ENCODE results near the gene APOL6.
A peak's percentile ranks its signal among the peaks of the same experiment; 100 is the strongest.
"Not testable (repeated sequence)": the region's sequence is repeated elsewhere in the genome, so short reads cannot be mapped to it uniquely, and the experiment has no call there.

APOL6 gene

GRCh38 chr22:35677460-35678187, 29.4 kb downstream of the APOL6 start:
- Histone ChIP-seq H3K4me3 (replicated peaks; ENCODE audit: low read depth, low read length) (no peak overlapping the region), H3K27me3 (replicated peaks; ENCODE audit: control insufficient read depth, insufficient read depth, low read length) (no peaks in the 10 kb centered on the region; the same call in 1 of the 2 replicates), H3K36me3 (ENCODE audit: control insufficient read depth, insufficient read depth, low read length) (no peaks in the 10 kb centered on the region)
- TF ChIP-seq CTCF (IDR thresholded peaks at IDR 0.05; ENCODE audit: insufficient read depth, low read length, poor library complexity, severe bottlenecking): no peak
- DNase-seq (ENCODE audit: extremely low read depth, insufficient read length): no peak

GRCh38 chr22:35678836-35679235, 30.6 kb downstream of the APOL6 start:
- Histone ChIP-seq H3K4me3 (replicated peaks; ENCODE audit: low read depth, low read length) (no peak overlapping the region), H3K27me3 (replicated peaks; ENCODE audit: control insufficient read depth, insufficient read depth, low read length) (no peaks in the 10 kb centered on the region; the same call in 1 of the 2 replicates), H3K36me3 (ENCODE audit: control insufficient read depth, insufficient read depth, low read length) (no peaks in the 10 kb centered on the region)
- DNase-seq (ENCODE audit: extremely low read depth, insufficient read length): no peak
- no peak for TF ChIP-seq CTCF (IDR thresholded peaks at IDR 0.05; ENCODE audit: insufficient read depth, low read length, poor library complexity, severe bottlenecking)

GRCh38 chr22:35679492-35679891, 31.2 kb downstream of the APOL6 start:
- H3K27me3 ChIP-seq (replicated peaks; ENCODE audit: control insufficient read depth, insufficient read depth, low read length); DNase-seq (ENCODE audit: extremely low read depth, insufficient read length); H3K36me3 ChIP-seq (ENCODE audit: control insufficient read depth, insufficient read depth, low read length); H3K4me3 ChIP-seq (replicated peaks; ENCODE audit: low read depth, low read length): not testable (repeated sequence)

GRCh38 chr22:35681454-35682052, 33.3 kb downstream of the APOL6 start:
- Histone ChIP-seq H3K27me3 (replicated peaks; ENCODE audit: control insufficient read depth, insufficient read depth, low read length) (no peaks in the 10 kb centered on the region), H3K4me3 (replicated peaks; ENCODE audit: low read depth, low read length) (no peak overlapping the region), H3K36me3 (ENCODE audit: control insufficient read depth, insufficient read depth, low read length) (no peaks in the 10 kb centered on the region)
- DNase-seq (ENCODE audit: extremely low read depth, insufficient read length): no peak
- no peak for TF ChIP-seq CTCF (IDR thresholded peaks at IDR 0.05; ENCODE audit: insufficient read depth, low read length, poor library complexity, severe bottlenecking)

- no peaks in the 10 kb centered on the region for H3K36me3 ChIP-seq (ENCODE audit: control insufficient read depth, insufficient read depth, low read length)
- no peak for DNase-seq (ENCODE audit: extremely low read depth, insufficient read length)
- no peak for TF ChIP-seq CTCF (IDR thresholded peaks at IDR 0.05; ENCODE audit: insufficient read depth, low read length, poor library complexity, severe bottlenecking)
These were observed 35.3 kb downstream of the APOL6 start for GRCh38 chr22:35683560-35683959.

GRCh38 chr22:35684270-35684700, 36.0 kb downstream of the APOL6 start:
- no peak for DNase-seq (ENCODE audit: extremely low read depth, insufficient read length)
- Histone ChIP-seq H3K4me3 (replicated peaks; ENCODE audit: low read depth, low read length) (no peak overlapping the region), H3K36me3 (ENCODE audit: control insufficient read depth, insufficient read depth, low read length) (no peaks in the 10 kb centered on the region), H3K27me3 (replicated peaks; ENCODE audit: control insufficient read depth, insufficient read depth, low read length) (no peaks in the 10 kb centered on the region)
- peak; percentile 16 for TF ChIP-seq CTCF (IDR thresholded peaks at IDR 0.05; ENCODE audit: insufficient read depth, low read length, poor library complexity, severe bottlenecking)

More at GRCh38 chr22:35683560-35683959, 35.3 kb downstream of the APOL6 start:
- no peaks in the 10 kb centered on the region for H3K27me3 ChIP-seq (replicated peaks; ENCODE audit: control insufficient read depth, insufficient read depth, low read length)
- no peak overlapping the region for H3K4me3 ChIP-seq (replicated peaks; ENCODE audit: low read depth, low read length)

Data from GM06990 (cell line).